Neural progenitor cell (in vitro differentiated cells): Measurements from ENCODE around the gene DUS1L.

ENCODE experiments used
- CTCF ChIP-seq: fragments of 200-600 bp; sonication (generic); IDR thresholded peaks from 2 replicates; pipeline ENCODE4 v1.5.1; 2017; ENCODE audit warnings: antibody characterized with exemption, mild to moderate bottlenecking
- EZH2 ChIP-seq: fragments of 200-600 bp; sonication (generic); IDR thresholded peaks from 2 replicates; pipeline ENCODE4 v1.6.1; 2017; ENCODE audit warnings: antibody characterized with exemption, mild to moderate bottlenecking, moderate library complexity

DNA sequence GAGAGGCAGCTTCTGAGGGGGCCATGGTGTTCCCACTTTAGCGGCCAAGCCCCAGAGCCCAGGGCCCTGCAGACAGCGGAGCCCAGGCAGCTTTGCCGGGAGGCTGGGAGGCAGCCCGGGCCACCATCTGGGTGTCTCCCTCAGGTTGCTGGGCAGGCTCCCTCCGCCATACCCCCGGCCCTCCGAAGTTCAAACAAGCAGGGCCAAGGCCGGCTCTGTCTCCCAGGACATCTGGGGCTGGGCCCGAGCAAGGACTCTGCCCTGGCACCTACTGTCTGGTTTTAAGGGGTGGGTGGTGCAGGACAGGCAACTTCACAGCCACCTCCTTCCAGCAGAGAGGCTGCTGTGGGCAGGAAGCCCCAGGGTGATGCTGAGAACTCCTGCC, 2.6 kb downstream of the DUS1L start:
- no peak for TF ChIP-seq CTCF
- no peak for TF ChIP-seq EZH2
